Caco-2 (cell line): ENCODE results near the gene PSORS1C2. TPM values are rescaled to one million over a fixed set of nuclear protein-coding genes. Genes with fewer than 3 reads are reported as not detected.

Experiments used
- BruUV-seq: library from RNA; stranded (reverse); fragments of 400-500 nt; replicated peaks from 2 replicates; lab custom pipeline; 2021; lab: Mats Ljungman, UMichigan
- CTCF ChIA-PET: fragments of 300-600 bp; sonication (Branson Sonifier 250); formaldehyde crosslinking; loops from one replicate; lab custom pipeline; 2022; ENCODE audit warnings: antibody characterized with exemption; lab: Charles Lee
- POLR2A ChIA-PET: fragments of 300-600 bp; sonication (Branson Sonifier 250); formaldehyde crosslinking; loops from one replicate; lab custom pipeline; 2022; ENCODE audit warnings: antibody characterized with exemption; lab: Charles Lee
- DNase-seq, 2 experiments: peaks; one replicate each; pipeline versions ENCODE4 v3.0.0 to v3.0.0-alpha.2; 2020 to 2022
- H3K27me3 ChIP-seq: replicated peaks from 2 replicates; pipeline ENCODE4 v1.6.0; 2011; ENCODE audit warnings: low read length; ENCODE audit not compliant: control insufficient read depth, insufficient read depth
- H3K36me3 ChIP-seq: 2 replicates; pipeline ENCODE4 v1.5.1; 2011; ENCODE audit warnings: low read length; ENCODE audit not compliant: control insufficient read depth, insufficient read depth
- H3K4me1 ChIP-seq: fragments of 250-450 bp; sonication (Bioruptor Pico); 2 replicates; pipeline ENCODE4 v1.5.1; 2020; ENCODE audit warnings: mild to moderate bottlenecking
- H3K4me3 ChIP-seq: 2 replicates; pipeline ENCODE4 v1.5.1; 2011; ENCODE audit warnings: low read depth, mild to moderate bottlenecking, control low read depth, low read length
- H3K9me3 ChIP-seq: fragments of 250-450 bp; sonication (Bioruptor Pico); 2 replicates; pipeline ENCODE4 v1.5.1; 2020; ENCODE audit warnings: mild to moderate bottlenecking, moderate library complexity
- H3K27ac Mint-ChIP-seq: one replicate; pipeline ENCODE4 v1.8.0; 2022; ENCODE audit warnings: mixed read lengths; ENCODE audit not compliant: unreplicated experiment
- H3K27me3 Mint-ChIP-seq: one replicate; pipeline ENCODE4 v1.8.0; 2022; ENCODE audit warnings: mixed read lengths; ENCODE audit not compliant: insufficient read depth, unreplicated experiment
- H3K36me3 Mint-ChIP-seq: one replicate; pipeline ENCODE4 v1.8.0; 2022; ENCODE audit warnings: mild to moderate bottlenecking, mixed read lengths; ENCODE audit not compliant: insufficient read depth, unreplicated experiment
- H3K4me1 Mint-ChIP-seq: one replicate; pipeline ENCODE4 v1.8.0; 2022; ENCODE audit warnings: low read depth, mixed read lengths; ENCODE audit not compliant: unreplicated experiment
- H3K4me3 Mint-ChIP-seq: one replicate; pipeline ENCODE4 v1.8.0; 2022; ENCODE audit warnings: mild to moderate bottlenecking, moderate library complexity, mixed read lengths; ENCODE audit not compliant: unreplicated experiment
- H3K9me3 Mint-ChIP-seq: one replicate; pipeline ENCODE4 v1.8.0; 2022; ENCODE audit warnings: mixed read lengths; ENCODE audit not compliant: unreplicated experiment
- CTCF ChIP-seq, 2 experiments: fragments of 200-600 bp in 1 of 2; IDR thresholded peaks; 1 replicate in 1 of 2; 2 replicates in 1 of 2; pipeline versions ENCODE4 v1.5.1 to v1.8.0; 2011 to 2022; ENCODE audit warnings: antibody characterized with exemption in 1 of 2, control low read depth in 1 of 2, inconsistent platforms in 1 of 2, low read depth in 1 of 2, low read length in 1 of 2, mild to moderate bottlenecking in 1 of 2, moderate library complexity in 1 of 2; ENCODE audit not compliant: insufficient read depth in 1 of 2, severe bottlenecking in 1 of 2, unreplicated experiment in 1 of 2
- intact Hi-C: fragments of 100-400 bp; cut with micrococcal nuclease; formaldehyde crosslinking; loops from one replicate; pipeline ENCODE4 v1.10.0; 2022; ENCODE audit not compliant: unreplicated experiment
- total RNA-seq: library from RNA; stranded (reverse); gene quantifications from 2 replicates; pipeline ENCODE4 v1.2.3, GENCODE V29; 2022

PSORS1C2 gene
- total RNA-seq, 1 experiment from 2014 or later: not detected

GRCh38 chr6:31103136-31103535, 35.7 kb downstream of the PSORS1C2 start:
- no TSS peak for BruUV-seq
- no peaks in the 10 kb centered on the region for H3K4me1 ChIP-seq
- no peak overlapping the region for H3K4me3 ChIP-seq
- Mint-ChIP-seq H3K27me3 (no peaks in the 10 kb centered on the region), H3K4me1 (no peaks in the 10 kb centered on the region), H3K27ac (no peak overlapping the region), H3K9me3 (no peaks in the 10 kb centered on the region), H3K36me3 (no peaks in the 10 kb centered on the region), H3K4me3 (no peak overlapping the region)
- H3K9me3 ChIP-seq: no peaks in the 10 kb centered on the region
- ChIA-PET POLR2A (no interaction called here), CTCF (interaction anchor here (1.1 kb wide), 1 partner anchor 16 kb away, joined by 3 read pairs; no protein-coding TSS in a partner anchor)
- TF ChIP-seq CTCF (IDR thresholded peaks at IDR 0.05; ENCODE audit: insufficient read depth in 1 of 2, low read depth in 1 of 2, low read length in 1 of 2, severe bottlenecking in 1 of 2, unreplicated experiment in 1 of 2): no peak
- DNase-seq: no peak
- intact Hi-C loops: no loop called here
- H3K36me3 ChIP-seq: no peaks in the 10 kb centered on the region
- no peaks in the 10 kb centered on the region for H3K27me3 ChIP-seq

- no peaks in the 10 kb centered on the region for H3K9me3 Mint-ChIP-seq
- H3K27ac Mint-ChIP-seq: no peak overlapping the region
- no TSS peak for BruUV-seq
- Histone ChIP-seq H3K4me1 (peaks cover 7% of the 10 kb centered on the region), H3K27me3 (no peaks in the 10 kb centered on the region), H3K36me3 (no peaks in the 10 kb centered on the region), H3K9me3 (no peaks in the 10 kb centered on the region), H3K4me3 (no peak overlapping the region)
- TF ChIP-seq CTCF (IDR thresholded peaks at IDR 0.05; ENCODE audit: insufficient read depth in 1 of 2, low read depth in 1 of 2, low read length in 1 of 2, severe bottlenecking in 1 of 2, unreplicated experiment in 1 of 2): no peak
- H3K4me3 Mint-ChIP-seq: no peak overlapping the region
- POLR2A ChIA-PET: no interaction called here
- CTCF ChIA-PET: no interaction called here
- no peaks in the 10 kb centered on the region for H3K27me3 Mint-ChIP-seq
- H3K4me1 Mint-ChIP-seq: peaks cover 14% of the 10 kb centered on the region
- intact Hi-C loops: no loop called here
- no peaks in the 10 kb centered on the region for H3K36me3 Mint-ChIP-seq
- DNase-seq: no peak
These were observed 40.4 kb downstream of the PSORS1C2 start for GRCh38 chr6:31098449-31098938.

GRCh38 chr6:31096656-31097055, 42.2 kb downstream of the PSORS1C2 start:
- intact Hi-C loops: no loop called here
- TF ChIP-seq CTCF (IDR thresholded peaks at IDR 0.05; ENCODE audit: insufficient read depth in 1 of 2, low read depth in 1 of 2, low read length in 1 of 2, severe bottlenecking in 1 of 2, unreplicated experiment in 1 of 2): no peak
- no peaks in the 10 kb centered on the region for H3K27me3 Mint-ChIP-seq
- Histone ChIP-seq H3K9me3 (no peaks in the 10 kb centered on the region), H3K4me3 (no peak overlapping the region), H3K4me1 (peaks cover 13% of the 10 kb centered on the region), H3K27me3 (no peaks in the 10 kb centered on the region), H3K36me3 (no peaks in the 10 kb centered on the region)
- no peak overlapping the region for H3K27ac Mint-ChIP-seq
- no peaks in the 10 kb centered on the region for H3K36me3 Mint-ChIP-seq
- no TSS peak for BruUV-seq
- ChIA-PET POLR2A (no interaction called here), CTCF (no interaction called here)
- no peak overlapping the region for H3K4me3 Mint-ChIP-seq
- H3K4me1 Mint-ChIP-seq: peaks cover 14% of the 10 kb centered on the region
- no peaks in the 10 kb centered on the region for H3K9me3 Mint-ChIP-seq
- DNase-seq: no peak
